ENCODE results near the gene LMBR1. TPM values are rescaled to one million over a fixed set of nuclear protein-coding genes. Genes with fewer than 3 reads are reported as not detected.
A peak's percentile ranks its signal among the peaks of the same experiment; 100 is the strongest.

The LMBR1 gene
- total and polyA plus RNA-seq, 4 donors, result 11.2 to 35.7 (median 17.9) TPM

GRCh38 chr7:156827587-156828203, 65.3 kb downstream of the LMBR1 start:
- H3K4me3 ChIP-seq (ENCODE audit: low read depth in 1 of 3, low read length in 3 of 3), result no peak overlapping the region
- no peaks in the 10 kb centered on the region for H3K9me3 ChIP-seq (ENCODE audit: control insufficient read depth in 4 of 4, low read length in 3 of 4)
- peaks cover 0 to 3% (median 0%) of the 10 kb centered on the region in 4 donors for H3K4me1 ChIP-seq (ENCODE audit: control insufficient read depth in 4 of 4, insufficient read depth in 4 of 4, low read length in 3 of 4)
- no peaks in the 10 kb centered on the region for H3K27me3 ChIP-seq (ENCODE audit: control insufficient read depth in 4 of 4, insufficient read depth in 4 of 4, low read length in 3 of 4)
- no peak overlapping the region for H3K9ac ChIP-seq (ENCODE audit: low read depth in 1 of 2, low read length in 2 of 2)
- 82% methylated on average over 6 of the region's 6 CpGs for WGBS
- H3K27ac ChIP-seq (ENCODE audit: low read depth in 1 of 2, low read length in 2 of 2), result no peak overlapping the region
- TF ChIP-seq TAF1 (conservative IDR thresholded peaks at IDR 0.05), result no peak
- TF ChIP-seq, protein P1, sequence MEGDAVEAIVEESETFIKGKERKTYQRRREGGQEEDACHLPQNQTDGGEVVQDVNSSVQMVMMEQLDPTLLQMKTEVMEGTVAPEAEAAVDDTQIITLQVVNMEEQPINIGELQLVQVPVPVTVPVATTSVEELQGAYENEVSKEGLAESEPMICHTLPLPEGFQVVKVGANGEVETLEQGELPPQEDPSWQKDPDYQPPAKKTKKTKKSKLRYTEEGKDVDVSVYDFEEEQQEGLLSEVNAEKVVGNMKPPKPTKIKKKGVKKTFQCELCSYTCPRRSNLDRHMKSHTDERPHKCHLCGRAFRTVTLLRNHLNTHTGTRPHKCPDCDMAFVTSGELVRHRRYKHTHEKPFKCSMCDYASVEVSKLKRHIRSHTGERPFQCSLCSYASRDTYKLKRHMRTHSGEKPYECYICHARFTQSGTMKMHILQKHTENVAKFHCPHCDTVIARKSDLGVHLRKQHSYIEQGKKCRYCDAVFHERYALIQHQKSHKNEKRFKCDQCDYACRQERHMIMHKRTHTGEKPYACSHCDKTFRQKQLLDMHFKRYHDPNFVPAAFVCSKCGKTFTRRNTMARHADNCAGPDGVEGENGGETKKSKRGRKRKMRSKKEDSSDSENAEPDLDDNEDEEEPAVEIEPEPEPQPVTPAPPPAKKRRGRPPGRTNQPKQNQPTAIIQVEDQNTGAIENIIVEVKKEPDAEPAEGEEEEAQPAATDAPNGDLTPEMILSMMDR (IDR thresholded peaks at IDR 0.05; ENCODE audit: low read depth, low read length, missing input control), result peak; percentile 50
- TF ChIP-seq RAD21 (IDR thresholded peaks at IDR 0.05), result peak; percentile 69 to 74
- DNase-seq (ENCODE audit: low spot score), result no peak
- peaks cover 0 to 9% (median under 1%) of the 10 kb centered on the region in 4 donors for H3K36me3 ChIP-seq (ENCODE audit: control insufficient read depth in 4 of 4, insufficient read depth in 3 of 4, low read depth in 1 of 4, low read length in 3 of 4)

GRCh38 chr7:156823435-156823834, 69.5 kb downstream of the LMBR1 start:
- Histone ChIP-seq H3K4me3 (ENCODE audit: low read depth in 1 of 3, low read length in 3 of 3) (no peak overlapping the region), H3K4me1 (ENCODE audit: control insufficient read depth in 4 of 4, insufficient read depth in 4 of 4, low read length in 3 of 4) (peaks cover 0 to 6% (median 4%) of the 10 kb centered on the region in 4 donors), H3K27ac (ENCODE audit: low read depth in 1 of 2, low read length in 2 of 2) (no peak overlapping the region), H3K36me3 (ENCODE audit: control insufficient read depth in 4 of 4, insufficient read depth in 3 of 4, low read depth in 1 of 4, low read length in 3 of 4) (peaks cover 0 to 5% (median 2%) of the 10 kb centered on the region in 4 donors), H3K27me3 (ENCODE audit: control insufficient read depth in 4 of 4, insufficient read depth in 4 of 4, low read length in 3 of 4) (no peaks in the 10 kb centered on the region), H3K9me3 (ENCODE audit: control insufficient read depth in 4 of 4, low read length in 3 of 4) (no peaks in the 10 kb centered on the region), H3K9ac (ENCODE audit: low read depth in 1 of 2, low read length in 2 of 2) (no peak overlapping the region)
- WGBS, result 95% methylated on average over 4 of the region's 4 CpGs
- no peak for DNase-seq (ENCODE audit: low spot score)
- TF ChIP-seq, protein P2, sequence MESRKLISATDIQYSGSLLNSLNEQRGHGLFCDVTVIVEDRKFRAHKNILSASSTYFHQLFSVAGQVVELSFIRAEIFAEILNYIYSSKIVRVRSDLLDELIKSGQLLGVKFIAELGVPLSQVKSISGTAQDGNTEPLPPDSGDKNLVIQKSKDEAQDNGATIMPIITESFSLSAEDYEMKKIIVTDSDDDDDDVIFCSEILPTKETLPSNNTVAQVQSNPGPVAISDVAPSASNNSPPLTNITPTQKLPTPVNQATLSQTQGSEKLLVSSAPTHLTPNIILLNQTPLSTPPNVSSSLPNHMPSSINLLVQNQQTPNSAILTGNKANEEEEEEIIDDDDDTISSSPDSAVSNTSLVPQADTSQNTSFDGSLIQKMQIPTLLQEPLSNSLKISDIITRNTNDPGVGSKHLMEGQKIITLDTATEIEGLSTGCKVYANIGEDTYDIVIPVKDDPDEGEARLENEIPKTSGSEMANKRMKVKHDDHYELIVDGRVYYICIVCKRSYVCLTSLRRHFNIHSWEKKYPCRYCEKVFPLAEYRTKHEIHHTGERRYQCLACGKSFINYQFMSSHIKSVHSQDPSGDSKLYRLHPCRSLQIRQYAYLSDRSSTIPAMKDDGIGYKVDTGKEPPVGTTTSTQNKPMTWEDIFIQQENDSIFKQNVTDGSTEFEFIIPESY (IDR thresholded peaks at IDR 0.05), result no peak
- TF ChIP-seq TAF1 (conservative IDR thresholded peaks at IDR 0.05), result no peak
- no peak for TF ChIP-seq HNF4G (IDR thresholded peaks at IDR 0.05)
- TF ChIP-seq SP1 (IDR thresholded peaks at IDR 0.05), result no peak
- no peak for TF ChIP-seq RXRA (IDR thresholded peaks at IDR 0.05)
- no peak for TF ChIP-seq RAD21 (IDR thresholded peaks at IDR 0.05)
- TF ChIP-seq EGR1 (IDR thresholded peaks at IDR 0.05; ENCODE audit: low read depth in 2 of 2), result no peak
- no peak for TF ChIP-seq GABPA (IDR thresholded peaks at IDR 0.05 in 1 of 2, conservative IDR thresholded peaks at IDR 0.05 in 1 of 2)
- no peak for TF ChIP-seq NR2F2 (IDR thresholded peaks at IDR 0.05)

- 98% methylated on average over 8 of the region's 8 CpGs for WGBS
- no peak for DNase-seq (ENCODE audit: low spot score)
- H3K27me3 ChIP-seq (ENCODE audit: control insufficient read depth in 4 of 4, insufficient read depth in 4 of 4, low read length in 3 of 4), result no peaks in the 10 kb centered on the region
- H3K9ac ChIP-seq (ENCODE audit: low read depth in 1 of 2, low read length in 2 of 2), result no peak overlapping the region
- no peak overlapping the region for H3K27ac ChIP-seq (ENCODE audit: low read depth in 1 of 2, low read length in 2 of 2)
- peaks cover 0 to 5% (median 2%) of the 10 kb centered on the region in 4 donors for H3K36me3 ChIP-seq (ENCODE audit: control insufficient read depth in 4 of 4, insufficient read depth in 3 of 4, low read depth in 1 of 4, low read length in 3 of 4)
- H3K4me1 ChIP-seq (ENCODE audit: control insufficient read depth in 4 of 4, insufficient read depth in 4 of 4, low read length in 3 of 4), result peaks cover 3 to 19% (median 14%) of the 10 kb centered on the region in 4 donors
- no peaks in the 10 kb centered on the region for H3K9me3 ChIP-seq (ENCODE audit: control insufficient read depth in 4 of 4, low read length in 3 of 4)
- no peak for TF ChIP-seq FOXA1 (IDR thresholded peaks at IDR 0.05)
- TF ChIP-seq JUND (IDR thresholded peaks at IDR 0.05), result no peak
- TF ChIP-seq RAD21 (IDR thresholded peaks at IDR 0.05), result no peak
- no peak for TF ChIP-seq FOXA2 (IDR thresholded peaks at IDR 0.05)
- no peak for TF ChIP-seq ATF3 (IDR thresholded peaks at IDR 0.05)
- H3K4me3 ChIP-seq (ENCODE audit: low read depth in 1 of 3, low read length in 3 of 3), result no peak overlapping the region
Observed at GRCh38 chr7:156820445-156821063, 72.4 kb downstream of the LMBR1 start.
